Activated CD8-positive, alpha-beta T cell treated with anti-CD3 and anti-CD28 coated beads, Interleukin-2, amount 10 ng/mL, durations not matched to agents 7 days and 5 days (primary cell): ENCODE data around the gene FYN. TPM values are rescaled to one million over a fixed set of nuclear protein-coding genes. Genes with fewer than 3 reads are reported as not detected.
A peak's percentile ranks its signal among the peaks of the same experiment; 100 is the strongest.

Experiments
- ATAC-seq: fragments of 150-1000 bp; cut with Tn5 transposase; one replicate; pipeline ENCODE4 v1.10.0; 2021; ENCODE audit warnings: moderate library complexity
- CTCF ChIA-PET: fragments of 350-600 bp; sonication (Branson Sonifier 250); formaldehyde crosslinking; loops from one replicate; lab custom pipeline; 2021; ENCODE audit warnings: antibody characterized with exemption; lab: Charles Lee
- POLR2A ChIA-PET: fragments of 350-600 bp; sonication (Branson Sonifier 250); formaldehyde crosslinking; loops from one replicate; lab custom pipeline; 2021; ENCODE audit warnings: antibody characterized with exemption; lab: Charles Lee
- DNase-seq: peaks from one replicate; pipeline ENCODE4 v3.0.0-alpha.2; 2020
- H3K27ac Mint-ChIP-seq: one replicate; pipeline ENCODE4 v1.8.0; 2021; ENCODE audit warnings: mild to moderate bottlenecking, mixed read lengths
- H3K27me3 Mint-ChIP-seq: one replicate; pipeline ENCODE4 v1.8.0; 2021; ENCODE audit warnings: low read depth, mixed read lengths
- H3K36me3 Mint-ChIP-seq: one replicate; pipeline ENCODE4 v1.8.0; 2021; ENCODE audit warnings: low read depth, mixed read lengths
- H3K4me1 Mint-ChIP-seq: one replicate; pipeline ENCODE4 v1.8.0; 2021; ENCODE audit warnings: low read depth, mixed read lengths
- H3K4me3 Mint-ChIP-seq: one replicate; pipeline ENCODE4 v1.8.0; 2021; ENCODE audit warnings: mild to moderate bottlenecking, mixed read lengths
- H3K9me3 Mint-ChIP-seq: one replicate; pipeline ENCODE4 v1.8.0; 2022; ENCODE audit warnings: mixed read lengths; ENCODE audit not compliant: insufficient read depth
- total RNA-seq, 2 experiments: library from RNA; stranded (reverse); gene quantifications; one replicate each; pipeline ENCODE4 v1.2.3, GENCODE V29; 2021

The FYN gene
- total RNA-seq, 2 experiments from 2014 or later = 148 to 154 TPM

GRCh38 chr6:111813677-111814310 lies 59.5 kb downstream of the FYN start:
- H3K4me1 Mint-ChIP-seq = peaks cover 83% of the 10 kb centered on the region
- H3K27me3 Mint-ChIP-seq = no peaks in the 10 kb centered on the region
- POLR2A ChIA-PET = interaction anchor here (0.6 to 1.3 kb wide), 3 partner anchors 9 to 813 kb away, joined by 3 to 9 read pairs (median 4); no protein-coding TSS in a partner anchor
- peak overlapping the region; percentile 81 for H3K27ac Mint-ChIP-seq
- H3K36me3 Mint-ChIP-seq = peaks cover 45% of the 10 kb centered on the region
- DNase-seq (no peak), ATAC-seq (peak; percentile 17)
- no peaks in the 10 kb centered on the region for H3K9me3 Mint-ChIP-seq
- CTCF ChIA-PET = interaction anchor here (0.7 to 7.0 kb wide), 8 partner anchors 8 to 227 kb away, joined by 3 to 58 read pairs (median 3); no protein-coding TSS in a partner anchor
- peak overlapping the region; percentile 6 for H3K4me3 Mint-ChIP-seq

DNA sequence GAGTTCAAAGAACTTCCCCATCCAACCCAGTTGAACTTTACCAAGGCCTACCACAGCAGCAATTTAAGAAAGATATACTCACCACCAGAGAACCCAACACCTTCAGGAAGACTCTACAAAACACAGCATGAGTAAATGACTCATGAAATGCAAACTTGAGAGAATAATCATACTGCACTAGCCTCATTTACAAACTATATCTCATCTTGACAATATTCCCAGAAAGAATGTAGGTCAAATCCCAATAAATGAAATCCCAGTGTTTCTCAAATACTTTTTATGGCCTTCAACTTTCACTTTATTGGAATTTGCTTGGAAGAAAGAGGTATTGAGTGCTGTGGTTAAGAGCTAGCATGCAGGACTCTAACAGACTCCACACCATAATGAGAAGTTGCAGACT lies 60.0 kb downstream of the FYN start:
- Mint-ChIP-seq H3K27ac (peak overlapping the region; percentile 81), H3K9me3 (no peaks in the 10 kb centered on the region), H3K4me1 (peaks cover 83% of the 10 kb centered on the region), H3K36me3 (peaks cover 43% of the 10 kb centered on the region), H3K4me3 (peak overlapping the region; percentile 24), H3K27me3 (no peaks in the 10 kb centered on the region)
- ChIA-PET POLR2A (interaction anchor here (0.6 to 1.3 kb wide), 2 partner anchors 12 to 812 kb away, joined by 3 to 9 read pairs; no protein-coding TSS in a partner anchor), CTCF (interaction anchor here (0.7 to 7.0 kb wide), 4 partner anchors 12 to 103 kb away, joined by 3 to 58 read pairs (median 4); no protein-coding TSS in a partner anchor)
- peak; percentile 32 for ATAC-seq
- no peak for DNase-seq

DNA sequence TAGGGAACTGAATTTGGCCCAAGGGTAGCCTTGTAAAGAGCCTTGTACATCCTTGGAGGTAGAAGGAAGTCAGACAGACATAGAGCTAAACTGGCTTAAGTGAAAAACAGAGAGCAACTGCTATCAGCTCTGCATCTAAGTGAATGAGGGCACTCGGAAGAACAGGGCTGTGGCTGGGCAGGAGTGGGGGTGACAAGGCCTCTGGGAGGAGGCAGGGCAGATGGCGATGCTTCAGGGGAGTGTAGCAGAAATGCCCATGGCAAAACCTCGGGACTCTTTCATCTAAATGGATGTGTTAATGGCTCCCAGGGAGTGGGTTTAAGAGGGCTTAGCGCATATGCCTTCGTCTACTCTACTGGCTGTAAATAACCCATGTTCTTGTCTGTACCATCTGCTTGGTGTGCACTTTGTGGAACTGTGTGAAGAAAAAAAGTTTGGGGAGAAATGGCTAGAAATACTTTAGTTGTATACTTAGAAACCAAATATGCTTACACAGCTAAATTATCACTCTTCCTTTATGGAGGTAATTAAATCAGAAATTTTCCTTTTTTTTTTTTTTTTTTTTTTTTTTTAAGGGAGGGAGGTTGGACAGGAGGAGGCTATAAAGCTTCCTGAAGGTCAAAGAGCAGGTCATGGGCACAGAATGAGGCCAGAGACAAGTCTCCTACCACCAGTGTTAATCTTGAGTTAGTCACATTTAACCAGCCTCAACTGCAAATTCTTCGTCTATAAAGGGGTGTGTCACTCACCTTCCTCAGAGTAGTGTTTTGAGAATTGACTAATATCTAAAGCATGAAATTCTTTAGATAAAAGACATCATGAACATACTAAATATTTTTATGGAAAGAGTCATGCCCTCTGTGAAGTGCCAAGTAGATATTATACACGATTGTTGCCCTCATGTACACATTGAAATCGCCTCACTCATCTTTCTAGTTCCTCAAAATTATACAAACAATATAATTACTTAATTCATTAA lies 60.9 kb downstream of the FYN start:
- ChIA-PET CTCF (interaction anchor here (1.0 to 7.0 kb wide), 4 partner anchors 13 to 231 kb away, joined by 3 to 58 read pairs (median 4); no protein-coding TSS in a partner anchor), POLR2A (interaction anchor here (1.0 to 1.7 kb wide), 2 partner anchors 12 to 28 kb away, joined by 3 to 14 read pairs; no protein-coding TSS in a partner anchor)
- peak; percentile 20 for ATAC-seq
- no peaks in the 10 kb centered on the region for H3K9me3 Mint-ChIP-seq
- H3K4me3 Mint-ChIP-seq = peak overlapping the region; percentile 36
- no peaks in the 10 kb centered on the region for H3K27me3 Mint-ChIP-seq
- H3K27ac Mint-ChIP-seq = peak overlapping the region; percentile 85
- no peak for DNase-seq
- peaks cover 81% of the 10 kb centered on the region for H3K4me1 Mint-ChIP-seq
- H3K36me3 Mint-ChIP-seq = peaks cover 34% of the 10 kb centered on the region

- ChIA-PET CTCF (interaction anchor here (0.7 to 7.0 kb wide), 7 partner anchors 15 to 233 kb away, joined by 3 to 58 read pairs (median 3); no protein-coding TSS in a partner anchor), POLR2A (interaction anchor here (0.5 to 1.7 kb wide), 3 partner anchors 8 to 48 kb away, joined by 3 to 14 read pairs (median 3); no protein-coding TSS in a partner anchor)
- H3K36me3 Mint-ChIP-seq = peaks cover 39% of the 10 kb centered on the region
- H3K4me3 Mint-ChIP-seq = peak overlapping the region; percentile 44
- H3K9me3 Mint-ChIP-seq = no peaks in the 10 kb centered on the region
- DNase-seq (no peak), ATAC-seq (peak; percentile 43)
- peak overlapping the region; percentile 85 for H3K27ac Mint-ChIP-seq
- no peaks in the 10 kb centered on the region for H3K27me3 Mint-ChIP-seq
- H3K4me1 Mint-ChIP-seq = peaks cover 89% of the 10 kb centered on the region
Observed at GRCh38 chr6:111810294-111811131, 62.7 kb downstream of the FYN start.

- peak overlapping the region; percentile 10 for H3K4me3 Mint-ChIP-seq
- H3K27ac Mint-ChIP-seq = peak overlapping the region; percentile 85
- H3K27me3 Mint-ChIP-seq = no peaks in the 10 kb centered on the region
- H3K36me3 Mint-ChIP-seq = peaks cover 40% of the 10 kb centered on the region
- peaks cover 90% of the 10 kb centered on the region for H3K4me1 Mint-ChIP-seq
- no peaks in the 10 kb centered on the region for H3K9me3 Mint-ChIP-seq
- DNase-seq (no peak), ATAC-seq (no peak)
- CTCF ChIA-PET = interaction anchor here (1.3 kb wide), 1 partner anchor 16 kb away, joined by 3 read pairs; no protein-coding TSS in a partner anchor
- POLR2A ChIA-PET = interaction anchor here (0.6 to 1.1 kb wide), 3 partner anchors 9 to 46 kb away, joined by 3 to 4 read pairs (median 4); no protein-coding TSS in a partner anchor
Observed at GRCh38 chr6:111809766-111810165, 63.5 kb downstream of the FYN start.

DNA sequence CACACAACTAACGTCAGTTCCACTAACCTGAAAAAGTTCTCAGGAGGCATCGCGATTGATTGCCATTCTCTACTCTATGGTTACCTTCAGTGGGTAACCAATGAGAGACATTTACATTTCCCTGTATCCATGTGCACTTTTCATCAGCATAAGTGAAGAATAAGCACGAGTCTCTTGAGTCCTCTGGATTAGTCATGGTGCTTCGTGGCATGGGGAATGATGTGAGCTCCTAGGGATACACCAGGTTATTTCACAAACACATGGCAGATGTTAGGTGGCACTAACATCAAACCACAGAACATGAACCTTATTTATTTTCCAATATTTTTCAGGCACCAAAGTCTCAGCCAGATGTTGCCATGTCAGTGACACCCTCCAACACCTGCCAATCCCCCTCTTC lies 64.0 kb downstream of the FYN start:
- POLR2A ChIA-PET = interaction anchor here (0.7 to 1.1 kb wide), 2 partner anchors 15 to 46 kb away, joined by 4 read pairs; no protein-coding TSS in a partner anchor
- H3K27ac Mint-ChIP-seq = no peak overlapping the region
- CTCF ChIA-PET = interaction anchor here (1.0 to 1.3 kb wide), 2 partner anchors 16 to 99 kb away, joined by 3 read pairs; no protein-coding TSS in a partner anchor
- no peak overlapping the region for H3K4me3 Mint-ChIP-seq
- no peak for DNase-seq
- H3K27me3 Mint-ChIP-seq = no peaks in the 10 kb centered on the region
- peaks cover 94% of the 10 kb centered on the region for H3K4me1 Mint-ChIP-seq
- H3K9me3 Mint-ChIP-seq = no peaks in the 10 kb centered on the region
- peaks cover 40% of the 10 kb centered on the region for H3K36me3 Mint-ChIP-seq
- no peak for ATAC-seq

- no peak overlapping the region for H3K4me3 Mint-ChIP-seq
- DNase-seq (no peak), ATAC-seq (no peak)
- H3K27ac Mint-ChIP-seq = peak overlapping the region; percentile 62
- no peaks in the 10 kb centered on the region for H3K27me3 Mint-ChIP-seq
- no peaks in the 10 kb centered on the region for H3K9me3 Mint-ChIP-seq
- ChIA-PET POLR2A (no interaction called here), CTCF (interaction anchor here (1.0 to 1.3 kb wide), 2 partner anchors 15 to 99 kb away, joined by 3 read pairs; no protein-coding TSS in a partner anchor)
- peaks cover 34% of the 10 kb centered on the region for H3K36me3 Mint-ChIP-seq
- peaks cover 94% of the 10 kb centered on the region for H3K4me1 Mint-ChIP-seq
Observed at GRCh38 chr6:111808493-111808892, 64.8 kb downstream of the FYN start.

GRCh38 chr6:111806561-111807497 lies 66.4 kb downstream of the FYN start:
- H3K27me3 Mint-ChIP-seq = no peaks in the 10 kb centered on the region
- peaks cover 95% of the 10 kb centered on the region for H3K4me1 Mint-ChIP-seq
- H3K4me3 Mint-ChIP-seq = peak overlapping the region; percentile 21
- ATAC-seq (no peak), DNase-seq (no peak)
- H3K27ac Mint-ChIP-seq = peak overlapping the region; percentile 99
- no peaks in the 10 kb centered on the region for H3K9me3 Mint-ChIP-seq
- POLR2A ChIA-PET = interaction anchor here (0.6 to 4.4 kb wide), 6 partner anchors 12 to 66 kb away, joined by 3 to 20 read pairs (median 4); partner anchors contain the start of gene FYN
- H3K36me3 Mint-ChIP-seq = peaks cover 29% of the 10 kb centered on the region
- CTCF ChIA-PET = interaction anchor here (0.6 to 5.4 kb wide), 16 partner anchors 8 to 237 kb away, joined by 3 to 25 read pairs (median 3); partner anchors contain the start of gene FYN

- peak overlapping the region; percentile 99 for H3K27ac Mint-ChIP-seq
- peaks cover 92% of the 10 kb centered on the region for H3K4me1 Mint-ChIP-seq
- ATAC-seq (no peak), DNase-seq (no peak)
- peak overlapping the region; percentile 21 for H3K4me3 Mint-ChIP-seq
- POLR2A ChIA-PET = interaction anchor here (0.7 to 4.4 kb wide), 9 partner anchors 12 to 193 kb away, joined by 3 to 20 read pairs (median 3); partner anchors contain the start of gene FYN
- H3K9me3 Mint-ChIP-seq = no peaks in the 10 kb centered on the region
- H3K27me3 Mint-ChIP-seq = no peaks in the 10 kb centered on the region
- peaks cover 28% of the 10 kb centered on the region for H3K36me3 Mint-ChIP-seq
- CTCF ChIA-PET = interaction anchor here (0.7 to 5.4 kb wide), 22 partner anchors 8 to 237 kb away, joined by 3 to 25 read pairs (median 4); partner anchors contain the start of gene FYN
Observed at GRCh38 chr6:111806165-111806547, 67.1 kb downstream of the FYN start.
